BE2C (cell line): ENCODE results near the gene KLRC2.

Source experiments
- DNase-seq: peaks from one replicate; pipeline ENCODE4 v3.0.0-alpha.2; 2020
- H3K27me3 ChIP-seq: fragments of 250-450 bp; sonication (Bioruptor Pico); 2 replicates; pipeline ENCODE4 v1.5.1; 2020; ENCODE audit warnings: mild to moderate bottlenecking
- H3K36me3 ChIP-seq: fragments of 250-450 bp; sonication (Bioruptor Pico); 2 replicates; pipeline ENCODE4 v1.5.1; 2020; ENCODE audit warnings: mild to moderate bottlenecking
- H3K4me1 ChIP-seq: fragments of 250-450 bp; sonication (Bioruptor Pico); 2 replicates; pipeline ENCODE4 v1.5.1; 2020
- H3K4me3 ChIP-seq: 2 replicates; pipeline ENCODE4 v1.5.1; 2011; ENCODE audit warnings: low read depth, low read length
- H3K9me3 ChIP-seq: fragments of 250-450 bp; sonication (Bioruptor Pico); 2 replicates; pipeline ENCODE4 v1.5.1; 2020
- CTCF ChIP-seq: IDR thresholded peaks from 2 replicates; pipeline ENCODE4 v1.5.1; 2012; ENCODE audit warnings: mild to moderate bottlenecking, low read depth, low read length

Gene KLRC2

GRCh38 chr12:10381928-10382628 lies 53.7 kb downstream of the KLRC2 start:
- Histone ChIP-seq H3K4me3 (no peak overlapping the region), H3K4me1 (no peaks in the 10 kb centered on the region), H3K9me3 (no peaks in the 10 kb centered on the region), H3K36me3 (no peaks in the 10 kb centered on the region), H3K27me3 (peaks cover 7% of the 10 kb centered on the region)
- no peak for DNase-seq
- TF ChIP-seq CTCF: no peak
